Jurkat, Clone E6-1 (cell line): ENCODE measurements around the gene FOXA1.
"Not testable (repeated sequence)": the region's sequence is repeated elsewhere in the genome, so short reads cannot be mapped to it uniquely, and the experiment has no call there.

ENCODE experiments used
- DNase-seq: peaks from one replicate; pipeline ENCODE4 v3.0.0-alpha.2; 2011; ENCODE audit warnings: low read depth, low spot score
- H3K4me3 ChIP-seq: 2 replicates; pipeline ENCODE4 v1.5.1; 2011; ENCODE audit warnings: mild to moderate bottlenecking, low read length, control low read depth, moderate library complexity

The FOXA1 gene

DNA sequence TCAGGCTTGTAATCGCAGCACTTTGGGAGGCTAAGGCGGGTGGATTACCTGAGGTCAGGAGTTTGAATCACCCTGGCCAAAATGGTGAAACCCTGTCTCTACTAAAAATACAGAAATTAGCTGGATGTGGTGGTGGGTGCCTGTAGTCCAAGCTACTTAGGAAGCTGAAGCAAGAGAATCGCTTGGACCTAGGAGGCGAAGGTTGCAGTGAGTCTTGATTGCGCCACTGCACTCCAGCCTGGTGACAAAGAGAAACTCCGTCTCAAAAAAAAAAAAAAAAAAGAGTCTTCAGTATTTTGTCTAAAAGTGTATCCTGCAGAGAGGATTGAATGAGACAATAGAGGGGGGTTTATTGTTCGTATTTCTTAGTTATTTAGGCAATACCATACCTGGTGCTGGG lies 25.3 kb downstream of the FOXA1 start:
- no peak overlapping the region for H3K4me3 ChIP-seq
- no peak for DNase-seq

GRCh38 chr14:37566811-37567371 lies 28.2 kb downstream of the FOXA1 start:
- no peak for DNase-seq
- no peak overlapping the region for H3K4me3 ChIP-seq

- no peak for DNase-seq
- H3K4me3 ChIP-seq = no peak overlapping the region
Measured at GRCh38 chr14:37565550-37565949, 29.5 kb downstream of the FOXA1 start.

DNA sequence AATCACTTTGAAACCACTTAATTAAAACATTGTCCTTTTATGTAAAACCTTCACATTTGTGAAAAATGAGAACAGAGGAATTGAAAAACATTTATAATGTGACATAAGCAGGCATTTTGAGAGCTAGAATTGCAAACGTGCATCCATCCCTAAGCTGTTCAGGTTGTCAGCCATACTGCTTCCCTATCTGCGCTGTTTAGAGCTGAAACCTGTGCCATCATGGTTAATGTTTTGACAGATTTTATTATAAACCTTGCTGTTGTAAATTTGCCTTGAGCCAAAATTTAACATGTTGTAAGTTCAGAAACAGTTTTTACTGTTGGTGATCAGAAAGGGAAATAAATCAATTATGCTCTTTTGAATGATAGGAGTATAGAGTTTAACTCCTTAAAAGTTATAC lies 31.9 kb downstream of the FOXA1 start:
- no peak for DNase-seq
- no peak overlapping the region for H3K4me3 ChIP-seq

- no peak overlapping the region for H3K4me3 ChIP-seq
- DNase-seq = no peak
Measured at GRCh38 chr14:37559386-37559785, 35.7 kb downstream of the FOXA1 start.

DNA sequence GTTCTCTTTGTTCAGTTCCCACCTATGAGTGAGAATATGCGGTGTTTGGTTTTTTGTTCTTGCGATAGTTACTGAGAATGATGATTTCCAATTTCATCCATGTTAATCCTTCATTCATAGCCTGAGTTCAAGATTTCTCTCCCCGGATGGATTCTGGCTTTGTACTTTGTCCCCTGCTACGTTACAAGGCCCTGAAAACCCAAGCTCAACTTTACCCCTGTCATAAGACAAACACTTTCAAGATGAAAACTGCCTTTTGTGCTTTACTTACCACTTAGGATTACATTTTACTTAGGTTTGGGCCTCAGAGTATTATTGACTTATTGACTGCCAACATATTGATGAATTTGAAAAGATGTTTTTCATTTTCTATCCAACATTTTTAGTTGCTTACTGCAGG lies 36.3 kb downstream of the FOXA1 start:
- no peak overlapping the region for H3K4me3 ChIP-seq
- DNase-seq = no peak

DNA sequence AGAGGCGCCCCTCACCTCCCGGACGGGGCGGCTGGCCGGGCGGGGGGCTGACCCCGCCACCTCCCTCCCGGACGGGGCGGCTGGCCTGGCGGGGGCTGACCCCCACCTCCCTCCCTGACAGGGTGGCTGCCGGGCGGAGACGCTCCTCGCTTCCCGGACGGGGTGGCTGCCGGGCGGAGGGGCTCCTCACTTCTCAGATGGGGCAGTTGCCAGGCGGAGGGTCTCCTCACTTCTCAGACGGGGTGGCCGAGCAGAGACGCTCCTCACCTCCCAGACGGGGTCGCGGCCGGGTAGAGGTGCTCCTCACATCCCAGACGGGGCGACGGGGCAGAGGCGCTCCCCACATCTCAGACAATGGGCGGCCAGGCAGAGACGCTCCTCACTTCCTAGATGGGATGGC lies 39.5 kb downstream of the FOXA1 start:
- not testable (repeated sequence) for DNase-seq

DNA sequence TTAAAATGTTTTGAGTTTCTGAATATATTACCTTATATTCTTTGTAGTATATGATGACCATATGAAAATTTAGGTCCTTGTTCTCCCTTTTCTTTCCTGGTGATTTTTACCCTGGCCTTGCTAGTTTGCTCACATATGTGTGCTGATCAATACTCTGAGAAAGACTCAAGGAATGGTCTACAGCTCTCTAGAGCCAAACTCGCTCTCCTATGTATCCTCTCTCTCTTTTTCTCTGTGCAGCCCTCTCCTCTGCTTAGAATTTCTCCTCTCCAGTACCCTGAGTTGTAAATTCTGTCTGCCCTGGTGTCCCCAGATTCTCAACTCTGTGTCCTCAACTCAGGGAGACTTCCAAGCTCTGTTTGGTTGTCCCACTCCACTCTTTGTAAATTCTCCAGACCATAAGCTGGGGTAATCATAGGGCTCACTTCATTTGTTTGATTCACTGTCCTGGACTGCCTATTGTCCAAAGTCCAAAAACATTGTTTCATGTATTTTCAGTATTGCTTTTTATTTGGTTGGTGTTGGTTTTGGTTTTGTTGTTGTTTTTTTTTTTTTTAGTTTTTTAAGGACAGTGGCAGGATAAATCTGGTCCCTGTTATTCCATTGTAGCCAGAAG lies 41.0 kb downstream of the FOXA1 start:
- no peak overlapping the region for H3K4me3 ChIP-seq
- no peak for DNase-seq

More for the DNA sequence above, 39.5 kb downstream of the FOXA1 start:
- H3K4me3 ChIP-seq = not testable (repeated sequence)

- DNase-seq = no peak
Measured at GRCh38 chr14:37551119-37551518, 43.9 kb downstream of the FOXA1 start.

GRCh38 chr14:37550511-37550910 lies 44.5 kb downstream of the FOXA1 start:
- no peak for DNase-seq
- H3K4me3 ChIP-seq = no peak overlapping the region

More at GRCh38 chr14:37551119-37551518, 43.9 kb downstream of the FOXA1 start:
- no peak overlapping the region for H3K4me3 ChIP-seq

GRCh38 chr14:37546621-37547447 lies 48.2 kb downstream of the FOXA1 start:
- no peak overlapping the region for H3K4me3 ChIP-seq
- no peak for DNase-seq

- H3K4me3 ChIP-seq = no peak overlapping the region
- no peak for DNase-seq
Measured at GRCh38 chr14:37545174-37545573, 49.9 kb downstream of the FOXA1 start.

DNA sequence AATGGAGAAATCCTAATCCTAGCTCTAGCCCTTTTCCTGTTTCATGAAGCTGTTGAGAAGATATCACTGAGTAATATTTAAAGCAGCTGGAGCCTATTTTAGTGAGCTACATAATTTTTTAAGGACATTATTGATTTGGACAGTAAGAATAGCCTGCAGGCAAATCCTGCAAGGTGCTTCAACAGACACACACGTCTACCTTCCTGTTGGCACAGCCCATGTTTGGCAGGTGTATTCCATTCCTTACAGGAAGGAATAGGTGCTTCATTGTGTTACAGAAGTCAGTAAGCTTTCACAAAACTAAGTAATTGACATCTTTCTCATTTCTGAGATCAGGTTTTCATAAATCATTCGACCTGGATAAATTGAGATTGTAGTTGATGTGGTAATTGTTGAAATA lies 50.6 kb downstream of the FOXA1 start:
- H3K4me3 ChIP-seq = no peak overlapping the region
- DNase-seq = no peak

DNA sequence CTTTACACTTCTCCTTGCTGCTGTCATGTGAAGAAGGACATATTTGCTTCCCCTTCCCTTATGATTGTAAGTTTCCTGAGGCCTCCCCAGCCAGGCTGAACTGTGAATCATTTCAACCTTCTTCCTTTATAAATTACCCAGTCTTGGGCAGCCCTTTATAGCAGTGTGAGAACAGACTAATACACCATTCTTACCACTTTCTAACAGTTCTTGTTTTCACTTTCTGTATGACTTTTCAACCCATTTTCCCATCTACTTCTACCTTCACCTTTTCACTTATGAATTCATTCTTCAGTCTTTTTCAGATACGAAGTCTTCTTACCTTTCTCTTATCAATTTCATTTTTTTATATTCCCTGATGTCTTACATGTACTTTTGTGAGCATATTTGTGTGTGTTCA lies 55.1 kb downstream of the FOXA1 start:
- no peak overlapping the region for H3K4me3 ChIP-seq
- DNase-seq = no peak
